ENCODE results near the gene ADD2. TPM values are rescaled to one million over a fixed set of nuclear protein-coding genes. Genes with fewer than 3 reads are reported as not detected.
"Not testable (repeated sequence)": the region's sequence is repeated elsewhere in the genome, so short reads cannot be mapped to it uniquely, and the experiment has no call there.

The ADD2 gene
- polyA plus RNA-seq, 3 donors: 5.5 to 5.7 (median 5.6) TPM

- no peak for DNase-seq (ENCODE audit: low read depth in 3 of 3, low spot score in 2 of 3)
Measured at GRCh38 chr2:70753902-70754301, 14.1 kb downstream of the ADD2 start.

GRCh38 chr2:70753031-70753430 lies 15.0 kb downstream of the ADD2 start:
- no peak for DNase-seq (ENCODE audit: low read depth in 3 of 3, low spot score in 2 of 3)

- no peak for DNase-seq (ENCODE audit: low read depth in 3 of 3, low spot score in 2 of 3)
Measured at GRCh38 chr2:70752396-70752795, 15.6 kb downstream of the ADD2 start.

- no peak for DNase-seq (ENCODE audit: low read depth in 3 of 3, low spot score in 2 of 3)
Measured at GRCh38 chr2:70751881-70752280, 16.1 kb downstream of the ADD2 start.

- no peak for DNase-seq (ENCODE audit: low read depth in 3 of 3, low spot score in 2 of 3)
Measured at GRCh38 chr2:70750320-70750719, 17.7 kb downstream of the ADD2 start.

- DNase-seq (ENCODE audit: low read depth in 3 of 3, low spot score in 2 of 3): no peak
Measured at GRCh38 chr2:70748002-70748784, 19.8 kb downstream of the ADD2 start.

GRCh38 chr2:70747284-70747683 lies 20.7 kb downstream of the ADD2 start:
- DNase-seq (ENCODE audit: low read depth in 3 of 3, low spot score in 2 of 3): no peak

GRCh38 chr2:70746094-70746974 lies 21.7 kb downstream of the ADD2 start:
- DNase-seq (ENCODE audit: low read depth in 3 of 3, low spot score in 2 of 3): no peak

GRCh38 chr2:70745276-70745825 lies 22.6 kb downstream of the ADD2 start:
- no peak for DNase-seq (ENCODE audit: low read depth in 3 of 3, low spot score in 2 of 3)

- DNase-seq (ENCODE audit: low read depth in 3 of 3, low spot score in 2 of 3): no peak
Measured at GRCh38 chr2:70744397-70744796, 23.6 kb downstream of the ADD2 start.

GRCh38 chr2:70743677-70744076 lies 24.3 kb downstream of the ADD2 start:
- no peak for DNase-seq (ENCODE audit: low read depth in 3 of 3, low spot score in 2 of 3)

- DNase-seq (ENCODE audit: low read depth in 3 of 3, low spot score in 2 of 3): no peak
Measured at GRCh38 chr2:70743068-70743467, 24.9 kb downstream of the ADD2 start.

- not testable (repeated sequence) for DNase-seq (ENCODE audit: low read depth in 3 of 3, low spot score in 2 of 3)
Measured at GRCh38 chr2:70739492-70739891, 28.5 kb downstream of the ADD2 start.

- no peak for DNase-seq (ENCODE audit: low read depth in 3 of 3, low spot score in 2 of 3)
Measured at GRCh38 chr2:70738159-70738558, 29.8 kb downstream of the ADD2 start.

GRCh38 chr2:70735071-70735470 lies 32.9 kb downstream of the ADD2 start:
- no peak for DNase-seq (ENCODE audit: low read depth in 3 of 3, low spot score in 2 of 3)

GRCh38 chr2:70733646-70734180 lies 34.3 kb downstream of the ADD2 start:
- no peak for DNase-seq (ENCODE audit: low read depth in 3 of 3, low spot score in 2 of 3)

GRCh38 chr2:70732766-70733645 lies 35.0 kb downstream of the ADD2 start:
- no peak for DNase-seq (ENCODE audit: low read depth in 3 of 3, low spot score in 2 of 3)

GRCh38 chr2:70730730-70731129 lies 37.3 kb downstream of the ADD2 start:
- DNase-seq (ENCODE audit: low read depth in 3 of 3, low spot score in 2 of 3): no peak

GRCh38 chr2:70729647-70730046 lies 38.4 kb downstream of the ADD2 start:
- no peak for DNase-seq (ENCODE audit: low read depth in 3 of 3, low spot score in 2 of 3)

GRCh38 chr2:70728128-70728527 lies 39.9 kb downstream of the ADD2 start:
- no peak for DNase-seq (ENCODE audit: low read depth in 3 of 3, low spot score in 2 of 3)

All from right renal cortex interstitium (tissue), 3 donors.